ENCODE results near the gene TRIM2.

DNA sequence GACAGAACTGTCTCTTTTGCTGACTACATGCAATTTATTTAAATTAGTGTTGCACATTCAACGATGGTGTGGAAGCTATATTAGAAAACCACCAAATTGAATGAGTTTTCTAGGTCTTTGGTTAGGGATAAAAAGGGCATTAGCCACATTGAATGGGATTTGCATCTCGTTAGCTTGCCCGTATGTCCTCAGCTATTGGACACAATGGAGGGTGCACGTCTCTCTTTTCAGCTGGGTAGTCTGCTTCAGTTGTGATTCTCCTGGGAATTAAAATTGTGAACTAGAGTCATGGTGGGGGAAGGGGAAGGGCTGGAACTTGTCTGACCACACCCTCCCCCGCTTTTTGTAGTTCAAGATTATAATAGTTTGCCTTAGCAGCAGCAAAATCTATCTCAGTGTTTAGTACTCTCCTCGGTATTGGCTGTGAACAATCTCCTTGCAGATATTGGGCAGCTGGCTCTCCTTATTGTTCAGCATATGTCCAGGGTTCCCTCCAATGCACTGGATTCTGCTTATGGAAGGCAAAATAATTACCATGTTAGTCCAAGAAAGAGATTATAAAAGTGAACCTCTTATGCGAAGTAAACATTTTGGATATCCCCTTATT, 23.3 kb downstream of the TRIM2 start:
- TF ChIP-seq POLR2AphosphoS5 (IDR thresholded peaks at IDR 0.05) (no peak), POLR2A (IDR thresholded peaks at IDR 0.05) (no peak)
- TF ChIP-seq, protein P1, sequence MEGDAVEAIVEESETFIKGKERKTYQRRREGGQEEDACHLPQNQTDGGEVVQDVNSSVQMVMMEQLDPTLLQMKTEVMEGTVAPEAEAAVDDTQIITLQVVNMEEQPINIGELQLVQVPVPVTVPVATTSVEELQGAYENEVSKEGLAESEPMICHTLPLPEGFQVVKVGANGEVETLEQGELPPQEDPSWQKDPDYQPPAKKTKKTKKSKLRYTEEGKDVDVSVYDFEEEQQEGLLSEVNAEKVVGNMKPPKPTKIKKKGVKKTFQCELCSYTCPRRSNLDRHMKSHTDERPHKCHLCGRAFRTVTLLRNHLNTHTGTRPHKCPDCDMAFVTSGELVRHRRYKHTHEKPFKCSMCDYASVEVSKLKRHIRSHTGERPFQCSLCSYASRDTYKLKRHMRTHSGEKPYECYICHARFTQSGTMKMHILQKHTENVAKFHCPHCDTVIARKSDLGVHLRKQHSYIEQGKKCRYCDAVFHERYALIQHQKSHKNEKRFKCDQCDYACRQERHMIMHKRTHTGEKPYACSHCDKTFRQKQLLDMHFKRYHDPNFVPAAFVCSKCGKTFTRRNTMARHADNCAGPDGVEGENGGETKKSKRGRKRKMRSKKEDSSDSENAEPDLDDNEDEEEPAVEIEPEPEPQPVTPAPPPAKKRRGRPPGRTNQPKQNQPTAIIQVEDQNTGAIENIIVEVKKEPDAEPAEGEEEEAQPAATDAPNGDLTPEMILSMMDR (IDR thresholded peaks at IDR 0.05), result no peak
